Activated T-helper 1 cell treated with anti-CD3 and anti-CD28 coated beads, Interleukin-2, amount 50 U/mL, for 16 hours (primary cell): ENCODE data around the gene OR2A5.
"Not testable (repeated sequence)": the region's sequence is repeated elsewhere in the genome, so short reads cannot be mapped to it uniquely, and the experiment has no call there.

Experiments
- DNase-seq, 2 donors: peaks; one replicate each; pipeline ENCODE4 v3.0.0-alpha.2; 2020; ENCODE audit warnings: low read depth in 1 of 2, low spot score in 1 of 2

Gene OR2A5

DNA sequence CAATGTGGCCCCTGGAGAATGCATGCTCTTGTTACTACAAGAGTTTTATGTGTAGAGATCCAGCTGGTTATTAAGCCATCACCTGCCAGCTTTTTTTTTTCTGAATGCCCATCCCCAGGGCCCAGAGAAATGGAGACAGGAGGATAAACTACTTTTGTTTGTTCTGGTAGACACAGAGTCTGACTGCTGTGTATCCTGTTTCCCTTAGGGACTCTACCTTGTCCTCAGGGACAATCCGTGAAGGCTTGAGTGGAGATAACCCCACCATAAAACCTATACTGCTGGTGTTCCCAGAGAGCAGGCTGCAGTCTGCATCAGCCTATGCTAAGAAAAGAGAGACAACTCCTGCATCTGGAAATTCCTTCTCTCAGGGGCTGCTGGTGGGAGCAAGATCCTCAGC is at the start of gene OR2A5:
TSS of gene OR2A5 (plus strand) at position 301 of the 400 bp plus-strand sequence. CDS start 1,454 bp downstream, outside the sequence.
- DNase-seq: no peak

DNA sequence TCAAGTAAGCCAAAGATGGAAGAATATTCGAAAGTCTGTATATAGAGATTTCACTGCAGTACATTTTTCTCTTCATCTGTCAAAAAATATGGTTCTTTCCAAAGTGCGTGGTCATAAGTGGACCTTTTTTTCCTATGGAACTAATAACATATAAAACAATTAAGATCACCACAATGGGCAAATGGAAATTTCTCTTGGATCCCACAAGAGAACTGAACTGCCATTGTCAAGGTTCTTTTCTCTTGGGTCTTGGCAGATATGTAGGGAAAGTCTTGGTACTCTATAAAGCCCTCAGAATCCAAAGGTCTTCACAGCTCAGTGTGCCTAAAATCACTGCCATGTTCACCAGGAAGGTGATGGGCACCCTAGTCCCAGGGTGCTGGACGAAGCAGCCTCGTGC is 48.7 kb upstream of the OR2A5 start, which contains the start of gene OR6B1:
TSS of gene OR6B1 (plus strand) at position 301 of the 400 bp plus-strand sequence. CDS start 3,677 bp downstream, outside the sequence.
- DNase-seq: no peak

DNA sequence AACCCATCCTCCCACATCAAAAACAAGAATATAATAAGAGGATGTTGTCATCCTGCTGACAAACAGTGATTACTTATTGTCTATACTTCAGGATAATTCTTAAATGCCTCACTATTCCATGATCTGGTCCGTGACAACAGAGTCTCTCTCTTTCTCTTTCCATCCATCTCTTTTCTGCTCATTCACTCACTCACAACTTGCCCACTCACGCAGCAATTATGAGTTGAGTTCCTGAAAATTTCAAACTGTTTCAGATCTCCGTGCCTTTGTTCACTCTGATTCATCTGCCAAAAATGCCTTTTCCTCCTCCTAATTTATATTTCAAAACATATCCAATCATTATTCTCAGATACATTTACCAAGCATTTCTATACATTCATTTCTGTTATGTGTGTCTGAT is 47.2 kb upstream of the OR2A5 start:
- no peak for DNase-seq

DNA sequence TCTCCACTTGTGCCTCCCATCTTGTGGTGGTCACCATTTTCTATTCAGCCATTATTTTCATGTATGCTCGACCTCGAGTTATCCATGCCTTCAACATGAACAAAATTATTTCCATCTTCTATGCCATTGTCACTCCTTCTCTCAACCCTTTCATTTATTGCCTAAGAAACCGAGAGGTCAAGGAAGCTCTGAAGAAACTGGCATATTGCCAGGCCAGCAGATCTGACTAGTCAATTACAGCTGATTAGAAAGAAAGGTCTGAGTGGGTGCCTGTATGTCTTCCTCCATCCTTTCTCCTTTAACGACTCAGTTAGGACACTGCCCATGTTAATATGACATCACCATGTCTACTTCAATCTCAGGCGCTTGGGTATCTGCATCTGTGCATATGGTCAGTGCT is 44.0 kb upstream of the OR2A5 start:
- DNase-seq: no peak

GRCh38 chr7:144006029-144006691 is 42.6 kb upstream of the OR2A5 start:
- DNase-seq: no peak

GRCh38 chr7:144006692-144007042 is 42.1 kb upstream of the OR2A5 start:
- DNase-seq: no peak

- no peak for DNase-seq
Measured at GRCh38 chr7:144009361-144009760, 39.4 kb upstream of the OR2A5 start.

- not testable (repeated sequence) for DNase-seq
Measured at GRCh38 chr7:144010061-144010460, 38.7 kb upstream of the OR2A5 start.

- DNase-seq: not testable (repeated sequence)
Measured at GRCh38 chr7:144010821-144011220, 37.9 kb upstream of the OR2A5 start.

DNA sequence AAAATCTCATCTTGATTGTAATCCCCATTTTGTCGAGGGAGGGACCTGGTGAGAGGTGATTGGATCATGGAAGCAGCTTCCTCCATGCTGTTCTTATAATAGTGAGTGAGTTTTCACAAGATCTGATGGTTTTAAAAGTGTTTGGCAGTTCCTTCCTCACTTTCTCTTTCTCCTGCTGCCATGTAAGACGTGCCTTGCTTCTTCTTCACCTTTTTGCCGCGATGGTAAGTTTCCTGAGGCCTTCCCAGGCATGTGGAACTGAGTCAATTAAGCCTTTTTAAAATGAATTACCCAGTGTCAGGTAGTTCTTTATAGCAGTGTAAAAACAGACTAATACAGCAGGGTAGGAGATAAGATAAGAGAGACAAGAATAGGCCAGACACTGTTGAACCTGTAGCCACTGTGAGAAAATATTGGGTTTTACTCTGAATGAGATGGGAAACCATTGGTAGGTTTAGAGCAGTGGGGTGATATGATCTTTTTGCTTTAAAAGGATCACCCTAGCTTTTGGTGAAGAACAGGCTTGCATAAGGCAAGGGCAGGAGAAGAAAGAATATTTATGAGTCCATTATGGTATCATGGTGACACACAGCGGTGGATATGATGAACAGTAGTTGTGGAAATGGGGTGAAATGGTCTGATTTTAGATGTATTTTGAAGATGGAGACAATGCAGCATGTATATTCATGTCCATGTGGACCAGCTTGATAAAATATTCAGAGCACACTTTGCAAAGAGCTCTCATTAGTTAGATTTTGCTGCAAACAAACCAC is 37.1 kb upstream of the OR2A5 start:
- no peak for DNase-seq

DNA sequence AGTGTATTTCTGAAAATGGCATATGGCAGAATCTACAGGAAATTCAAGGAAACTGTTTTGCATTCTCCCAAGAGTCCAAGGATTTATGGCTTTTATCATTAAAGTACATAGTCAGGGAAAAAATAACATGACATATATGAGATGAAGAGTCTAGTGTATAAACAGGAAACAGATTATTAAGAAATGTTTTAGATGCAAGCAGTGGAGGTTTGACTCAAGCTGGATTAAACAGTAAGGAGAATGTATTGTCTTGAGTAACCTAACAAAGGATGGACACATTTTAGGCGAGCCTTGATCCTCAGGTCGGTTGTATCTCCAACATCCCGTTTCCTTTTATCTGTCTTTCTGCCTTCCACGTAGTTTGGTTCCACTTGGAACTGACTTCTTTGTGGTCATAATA is 30.7 kb upstream of the OR2A5 start:
- no peak for DNase-seq

DNA sequence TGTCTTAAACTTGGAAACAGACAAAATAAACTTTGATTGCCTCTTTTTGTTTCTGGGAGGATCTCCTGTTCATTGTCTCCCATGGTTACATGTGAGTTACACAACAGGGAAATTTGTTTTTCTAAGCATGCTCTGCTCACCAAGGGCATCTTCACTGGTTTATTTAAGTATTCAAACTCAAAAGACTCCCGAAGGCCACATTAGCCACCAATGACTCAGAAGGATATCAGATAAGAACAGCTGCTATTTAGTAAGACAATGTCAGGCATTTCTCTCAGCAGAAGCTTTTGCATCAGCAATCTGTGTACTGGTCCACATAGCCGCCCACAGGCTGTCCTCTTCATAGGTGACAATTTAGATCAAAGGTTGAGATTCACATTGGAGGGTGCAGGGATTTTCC is 29.3 kb upstream of the OR2A5 start:
- no peak for DNase-seq

GRCh38 chr7:144020340-144020739 is 28.4 kb upstream of the OR2A5 start:
- DNase-seq: no peak

- DNase-seq: no peak
Measured at GRCh38 chr7:144022169-144022568, 26.6 kb upstream of the OR2A5 start.

DNA sequence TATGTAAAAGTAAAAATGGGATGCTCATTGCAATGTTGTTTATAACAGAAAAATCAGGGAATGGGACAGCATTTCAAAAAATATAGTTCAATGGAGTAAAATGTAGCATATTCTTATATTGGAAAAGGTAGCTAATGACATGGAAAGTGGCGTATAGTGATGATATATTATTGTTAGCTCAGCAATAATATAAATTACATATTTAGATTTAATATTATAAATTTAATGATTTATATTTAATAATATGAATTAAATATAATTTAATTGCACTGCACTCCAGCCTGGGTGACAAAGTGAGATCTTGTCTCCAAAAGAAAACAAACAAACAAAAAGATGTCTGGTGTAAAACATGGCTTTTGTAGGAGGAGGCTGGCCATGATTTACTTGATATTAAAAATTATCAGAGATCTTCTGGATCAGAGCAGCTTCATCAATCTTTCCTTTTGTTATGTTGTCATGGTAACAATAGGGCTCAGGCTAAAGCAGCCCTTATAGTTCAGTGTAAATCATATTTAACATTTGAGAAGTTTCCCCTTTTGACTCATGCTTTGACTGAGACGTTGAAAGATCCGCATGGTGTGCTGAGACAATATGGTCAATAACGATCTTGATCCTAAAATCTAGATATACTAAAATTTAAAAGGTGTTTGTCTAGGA is 25.4 kb upstream of the OR2A5 start:
- DNase-seq: no peak

DNA sequence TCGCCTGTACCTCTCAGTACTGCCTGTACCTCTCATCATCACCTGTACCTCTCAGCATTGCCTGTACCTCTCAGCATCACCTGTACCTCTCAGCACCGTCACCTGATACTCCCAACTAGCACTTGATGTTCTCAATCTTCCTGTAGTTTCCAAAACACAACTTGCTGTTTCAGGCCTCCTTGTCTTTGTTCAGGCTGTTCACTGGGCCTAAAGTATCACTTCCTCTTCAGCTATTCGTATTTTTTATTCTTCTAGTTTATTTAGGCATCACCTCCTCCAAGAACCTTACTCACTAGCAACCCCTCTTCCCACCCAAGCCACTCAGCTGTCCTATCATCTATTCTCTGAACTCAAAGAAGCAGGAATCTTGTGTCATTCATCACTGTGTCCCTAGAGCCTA is 24.5 kb upstream of the OR2A5 start:
- no peak for DNase-seq

DNA sequence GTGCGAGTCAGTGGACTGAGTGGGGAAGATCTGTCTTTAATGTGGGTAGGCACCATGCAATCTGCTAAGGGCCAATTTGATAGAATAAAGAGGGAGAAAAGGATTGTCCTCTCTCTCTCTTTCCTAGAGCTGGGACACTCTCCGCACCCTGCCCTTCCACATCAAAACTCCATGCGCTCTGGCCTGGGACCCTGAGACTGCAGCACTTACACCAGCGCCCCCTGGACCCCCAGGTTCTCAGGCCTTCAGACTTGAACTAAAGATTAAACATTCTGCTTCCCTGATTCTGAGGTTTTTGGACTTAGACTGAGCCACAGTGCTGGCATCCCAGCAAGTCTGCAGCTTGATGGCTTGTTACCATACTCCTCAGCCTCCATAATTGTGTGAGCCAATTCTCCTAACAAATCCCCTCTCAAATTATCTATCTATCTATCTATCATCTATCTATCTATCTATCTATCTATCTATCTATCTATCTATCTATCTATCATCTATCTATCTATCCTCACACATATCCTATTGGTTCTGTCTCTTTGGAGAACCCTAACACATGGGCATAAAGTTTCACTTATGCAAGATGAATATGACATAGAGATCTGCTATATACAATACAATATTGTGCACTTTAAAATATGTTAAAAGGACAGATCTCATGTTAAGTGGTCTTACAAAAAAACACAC is 22.4 kb upstream of the OR2A5 start:
- no peak for DNase-seq

DNA sequence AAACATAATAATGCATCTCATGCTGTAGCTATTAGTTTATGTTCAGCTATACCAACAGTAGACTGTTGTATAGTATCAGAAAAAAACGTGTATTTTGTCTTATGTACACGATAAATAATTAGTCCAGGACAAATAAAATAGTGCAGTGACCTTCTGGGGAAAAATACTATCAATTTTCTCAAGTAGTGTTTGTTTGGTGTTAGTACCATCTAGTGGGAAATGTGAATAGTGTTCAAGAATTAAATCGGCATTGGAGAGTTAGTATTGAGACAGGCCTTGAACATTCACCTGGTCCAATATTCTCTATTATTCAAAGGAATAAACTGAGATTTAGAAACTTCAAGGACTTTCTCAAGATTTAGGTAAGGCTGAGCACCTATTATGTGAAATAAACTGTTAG is 21.7 kb upstream of the OR2A5 start:
- DNase-seq: no peak

DNA sequence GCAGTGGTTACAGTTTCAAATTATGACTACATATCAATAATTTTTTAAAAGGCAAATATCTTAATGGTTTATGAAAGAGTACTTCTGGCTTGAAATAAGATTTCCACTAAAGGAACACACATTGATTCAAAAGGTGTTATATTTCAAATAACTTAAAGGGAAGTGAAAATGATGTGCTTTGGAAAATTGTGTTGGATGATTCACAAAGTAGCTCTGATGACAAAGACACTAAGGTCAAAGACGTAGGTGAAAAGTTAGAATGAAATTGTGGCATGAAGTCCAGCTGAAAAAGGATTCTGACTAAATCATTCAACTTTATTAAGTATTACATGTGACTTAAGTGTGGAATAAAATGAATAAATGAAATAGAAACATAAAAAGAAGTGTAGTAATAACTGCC is 20.8 kb upstream of the OR2A5 start:
- no peak for DNase-seq

DNA sequence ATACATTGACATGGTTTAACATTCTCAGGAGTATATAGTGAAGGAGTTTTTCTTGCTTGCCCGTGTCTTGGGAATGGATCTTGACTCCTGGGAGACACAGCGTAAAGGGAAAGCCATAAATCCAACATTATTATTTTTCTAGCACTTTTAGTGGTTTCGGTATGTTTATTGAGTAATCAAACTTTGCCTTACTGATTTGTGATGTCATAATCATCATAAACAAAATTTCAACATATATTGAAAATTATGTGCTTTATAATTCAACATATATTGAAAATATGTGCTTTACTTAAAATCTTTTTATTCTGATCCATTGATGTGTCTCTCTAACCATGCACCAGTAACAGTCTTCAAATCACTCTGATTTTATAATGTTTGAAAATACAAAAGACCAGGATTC is 20.2 kb upstream of the OR2A5 start:
- no peak for DNase-seq

DNA sequence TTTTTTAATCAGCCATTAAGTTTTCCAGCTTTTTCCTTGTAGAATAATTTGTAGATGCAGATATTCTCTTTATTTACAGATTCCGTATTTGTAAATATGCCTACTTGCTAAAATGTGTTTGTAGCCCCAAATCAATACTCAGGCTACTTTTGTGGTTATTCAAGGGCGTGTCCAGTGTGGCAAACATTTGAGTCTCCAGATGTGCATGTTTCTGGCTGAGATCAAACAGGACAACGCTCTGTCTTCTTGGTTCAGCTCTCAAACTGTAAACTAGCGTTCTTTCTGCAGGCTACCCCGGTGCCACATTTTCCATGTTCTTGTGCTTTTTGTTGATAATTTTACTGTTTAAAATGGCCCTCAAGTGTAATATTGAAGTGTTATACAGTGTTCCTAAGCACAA is 16.2 kb upstream of the OR2A5 start:
- no peak for DNase-seq
